ENCODE measurements around the gene TBC1D16.
"Not testable (repeated sequence)": the region's sequence is repeated elsewhere in the genome, so short reads cannot be mapped to it uniquely, and the experiment has no call there.

Gene TBC1D16

GRCh38 chr17:79968116-79968515, 67.6 kb downstream of the TBC1D16 start:
- no peak overlapping the region for H3K4me3 ChIP-seq (ENCODE audit: control insufficient read depth, low read depth, low read length)
- no peak for DNase-seq (ENCODE audit: low read depth)
- no peak for TF ChIP-seq CTCF (conservative IDR thresholded peaks at IDR 0.05; ENCODE audit: control insufficient read depth, insufficient read depth, low read depth, low read length)

- no peak for TF ChIP-seq CTCF (conservative IDR thresholded peaks at IDR 0.05; ENCODE audit: control insufficient read depth, insufficient read depth, low read depth, low read length)
- DNase-seq (ENCODE audit: low read depth) = no peak
- no peak overlapping the region for H3K4me3 ChIP-seq (ENCODE audit: control insufficient read depth, low read depth, low read length)
These were observed 69.0 kb downstream of the TBC1D16 start for GRCh38 chr17:79966681-79967080.

GRCh38 chr17:79965806-79966205, 69.9 kb downstream of the TBC1D16 start:
- no peak for DNase-seq (ENCODE audit: low read depth)
- TF ChIP-seq CTCF (conservative IDR thresholded peaks at IDR 0.05; ENCODE audit: control insufficient read depth, insufficient read depth, low read depth, low read length) = no peak
- H3K4me3 ChIP-seq (ENCODE audit: control insufficient read depth, low read depth, low read length) = no peak overlapping the region

- not testable (repeated sequence) for DNase-seq (ENCODE audit: low read depth); H3K4me3 ChIP-seq (ENCODE audit: control insufficient read depth, low read depth, low read length)
These were observed 73.2 kb downstream of the TBC1D16 start for GRCh38 chr17:79962467-79962866.

- not testable (repeated sequence) for DNase-seq (ENCODE audit: low read depth); H3K4me3 ChIP-seq (ENCODE audit: control insufficient read depth, low read depth, low read length)
These were observed 74.1 kb downstream of the TBC1D16 start for GRCh38 chr17:79961567-79961966.

GRCh38 chr17:79960788-79961522, 74.7 kb downstream of the TBC1D16 start:
- TF ChIP-seq CTCF (conservative IDR thresholded peaks at IDR 0.05; ENCODE audit: control insufficient read depth, insufficient read depth, low read depth, low read length) = no peak
- H3K4me3 ChIP-seq (ENCODE audit: control insufficient read depth, low read depth, low read length) = no peak overlapping the region
- no peak for DNase-seq (ENCODE audit: low read depth)

- H3K4me3 ChIP-seq (ENCODE audit: control insufficient read depth, low read depth, low read length) = no peak overlapping the region
- DNase-seq (ENCODE audit: low read depth) = no peak
- no peak for TF ChIP-seq CTCF (conservative IDR thresholded peaks at IDR 0.05; ENCODE audit: control insufficient read depth, insufficient read depth, low read depth, low read length)
These were observed 76.6 kb downstream of the TBC1D16 start for GRCh38 chr17:79959042-79959441.

- no peak overlapping the region for H3K4me3 ChIP-seq (ENCODE audit: control insufficient read depth, low read depth, low read length)
- no peak for DNase-seq (ENCODE audit: low read depth)
These were observed 78.8 kb downstream of the TBC1D16 start for GRCh38 chr17:79956853-79957252.

GRCh38 chr17:79956441-79956735, 79.3 kb downstream of the TBC1D16 start:
- not testable (repeated sequence) for H3K4me3 ChIP-seq (ENCODE audit: control insufficient read depth, low read depth, low read length); DNase-seq (ENCODE audit: low read depth)

More at GRCh38 chr17:79956853-79957252, 78.8 kb downstream of the TBC1D16 start:
- TF ChIP-seq CTCF (conservative IDR thresholded peaks at IDR 0.05; ENCODE audit: control insufficient read depth, insufficient read depth, low read depth, low read length) = no peak

Data from fibroblast of mammary gland (primary cell).